CMK (cell line): Measurements from ENCODE around the gene TNNC2.
"Not testable (repeated sequence)": the region's sequence is repeated elsewhere in the genome, so short reads cannot be mapped to it uniquely, and the experiment has no call there.

ENCODE experiments used
- DNase-seq: peaks from one replicate; pipeline ENCODE4 v3.0.0-alpha.2; 2010; ENCODE audit warnings: low read depth

The TNNC2 gene

DNA sequence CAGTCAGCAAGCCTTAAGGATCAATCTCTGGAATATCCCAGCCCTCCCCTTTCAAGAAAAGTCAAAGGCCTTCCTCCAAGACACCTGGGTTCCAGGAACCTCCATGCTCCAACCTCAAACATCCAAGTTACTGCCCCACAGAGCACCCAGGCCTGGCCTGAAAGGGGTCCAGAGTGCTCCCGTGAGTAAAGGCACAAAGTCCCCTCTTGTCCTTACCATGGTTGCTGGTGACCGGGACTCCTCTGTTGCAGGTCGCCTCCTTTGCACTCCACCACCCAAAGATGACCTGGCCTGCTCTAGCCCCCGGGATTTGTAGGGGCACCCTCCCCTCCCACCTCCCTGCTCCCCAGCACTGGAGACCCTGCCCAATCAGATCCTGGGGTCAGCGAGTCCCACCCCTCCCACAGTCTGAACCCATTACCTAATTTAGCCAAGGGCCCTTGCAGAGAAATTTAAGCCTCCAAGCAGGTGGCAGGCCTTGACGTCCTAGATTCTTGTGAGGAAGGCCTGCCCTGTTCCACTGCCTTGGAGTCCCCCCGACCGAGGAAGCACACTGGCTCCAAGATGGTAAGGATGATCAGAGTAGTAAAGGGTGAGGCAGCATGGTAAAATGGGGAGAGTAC, at the start of gene TNNC2:
TNNC2 (minus strand) TSS at position 283 of the 623 bp plus-strand sequence; CDS start at position 219, 64 bp downstream.
- DNase-seq: no peak

DNA sequence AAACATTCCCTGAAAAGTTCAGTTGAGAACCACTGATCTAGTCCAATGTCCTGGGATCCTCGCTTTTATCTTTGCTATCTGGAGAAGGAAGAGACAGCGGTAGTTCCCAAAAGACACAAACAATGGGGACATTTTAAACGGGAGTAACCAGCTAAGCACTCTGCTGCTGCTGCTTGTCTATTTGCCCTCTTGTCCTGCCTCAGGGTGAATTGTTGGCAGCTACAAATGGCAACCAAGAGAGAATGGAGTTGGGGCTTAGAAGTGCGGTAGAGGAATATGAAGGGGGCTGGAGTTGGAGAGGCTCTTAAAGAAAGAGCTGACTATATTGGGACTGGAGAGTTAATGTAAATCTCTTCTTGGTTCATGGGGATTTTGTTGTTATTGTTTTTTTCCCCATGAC, 47.5 kb upstream of the TNNC2 start:
- no peak for DNase-seq

DNA sequence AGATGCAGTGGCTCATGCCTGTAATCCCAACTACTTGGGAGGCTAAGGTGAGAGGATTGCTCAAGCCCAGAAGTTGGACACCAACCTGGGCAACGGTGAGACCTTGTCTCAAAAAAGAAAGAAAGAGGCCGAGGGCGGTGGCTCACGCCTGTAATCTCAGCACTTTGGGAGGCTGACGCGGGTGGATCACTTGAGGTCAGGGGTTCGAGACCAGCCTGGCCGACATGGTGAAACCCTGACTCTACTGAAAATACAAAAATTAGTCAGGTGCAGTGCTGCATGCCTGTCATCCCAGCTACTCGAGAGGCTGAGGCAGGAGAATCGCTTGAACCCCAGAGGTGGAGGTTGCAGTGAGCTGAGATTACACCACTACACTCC, 47.0 kb upstream of the TNNC2 start:
- DNase-seq: not testable (repeated sequence)

DNA sequence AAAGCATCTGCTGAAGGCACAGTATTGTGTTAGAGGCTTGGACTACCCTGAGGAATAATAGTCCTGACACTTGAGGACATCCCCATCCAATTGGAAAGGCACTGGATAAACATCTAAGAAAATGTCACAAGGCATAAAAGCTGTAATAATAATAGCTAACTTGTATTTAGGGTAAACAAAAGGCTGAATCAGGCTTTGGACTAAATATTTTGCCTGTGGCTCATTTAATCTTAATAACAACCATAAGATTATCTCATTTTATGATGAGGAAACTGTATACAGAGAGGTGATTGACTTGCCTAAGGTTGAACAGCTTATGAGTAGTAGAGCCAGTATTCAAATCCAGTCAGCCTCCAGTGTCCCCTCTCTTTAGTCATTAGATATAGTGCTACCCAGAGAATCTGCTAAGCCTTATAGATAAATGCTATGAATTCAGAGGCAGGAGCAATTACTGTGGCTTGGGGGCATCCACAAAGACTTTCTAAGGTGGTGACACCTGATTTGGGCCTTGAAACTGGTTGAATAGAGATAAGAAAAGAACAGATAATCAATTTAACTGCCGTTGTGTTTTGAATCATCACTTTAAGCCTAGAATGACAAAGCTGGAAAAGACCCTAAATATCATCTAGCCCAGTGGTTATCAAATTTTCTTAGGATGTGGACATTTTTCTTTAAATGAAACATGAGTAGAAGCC, 46.4 kb upstream of the TNNC2 start:
- no peak for DNase-seq

DNA sequence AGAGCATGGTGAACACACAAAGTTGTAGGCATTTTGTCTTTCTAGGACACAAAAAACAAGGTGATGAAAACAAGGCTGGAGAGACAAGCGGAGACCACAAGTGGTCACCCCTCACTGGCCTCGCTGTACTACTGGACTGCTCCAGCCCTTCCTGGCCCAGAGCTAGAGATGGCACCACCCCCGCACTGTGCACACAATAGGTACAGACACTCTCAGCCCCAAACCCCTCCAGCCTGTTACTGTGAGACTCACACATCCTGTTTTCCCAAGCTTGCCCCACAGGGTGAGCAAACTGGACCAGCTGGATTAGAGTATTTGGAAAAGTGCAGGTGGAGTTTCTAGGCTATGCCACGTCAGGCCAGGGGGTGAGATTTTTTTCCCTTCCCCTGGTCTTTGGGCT, 45.5 kb upstream of the TNNC2 start:
- no peak for DNase-seq

DNA sequence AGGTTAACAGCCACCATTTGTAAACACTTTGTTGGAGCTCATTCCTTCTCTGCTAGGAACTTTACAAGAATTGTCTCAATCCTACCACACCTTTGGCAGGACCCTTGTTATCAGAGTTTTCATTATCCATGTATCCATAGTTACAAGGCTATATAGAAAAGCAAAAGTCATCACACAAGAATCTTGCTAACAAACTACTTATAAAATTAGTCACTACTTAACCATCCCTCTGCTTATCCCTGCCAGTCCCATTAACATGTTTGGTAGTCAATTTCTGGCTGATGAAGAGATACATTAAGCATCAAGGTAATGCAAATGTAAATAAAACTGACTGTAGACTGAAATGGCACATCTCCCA, 40.7 kb upstream of the TNNC2 start:
- DNase-seq: no peak

DNA sequence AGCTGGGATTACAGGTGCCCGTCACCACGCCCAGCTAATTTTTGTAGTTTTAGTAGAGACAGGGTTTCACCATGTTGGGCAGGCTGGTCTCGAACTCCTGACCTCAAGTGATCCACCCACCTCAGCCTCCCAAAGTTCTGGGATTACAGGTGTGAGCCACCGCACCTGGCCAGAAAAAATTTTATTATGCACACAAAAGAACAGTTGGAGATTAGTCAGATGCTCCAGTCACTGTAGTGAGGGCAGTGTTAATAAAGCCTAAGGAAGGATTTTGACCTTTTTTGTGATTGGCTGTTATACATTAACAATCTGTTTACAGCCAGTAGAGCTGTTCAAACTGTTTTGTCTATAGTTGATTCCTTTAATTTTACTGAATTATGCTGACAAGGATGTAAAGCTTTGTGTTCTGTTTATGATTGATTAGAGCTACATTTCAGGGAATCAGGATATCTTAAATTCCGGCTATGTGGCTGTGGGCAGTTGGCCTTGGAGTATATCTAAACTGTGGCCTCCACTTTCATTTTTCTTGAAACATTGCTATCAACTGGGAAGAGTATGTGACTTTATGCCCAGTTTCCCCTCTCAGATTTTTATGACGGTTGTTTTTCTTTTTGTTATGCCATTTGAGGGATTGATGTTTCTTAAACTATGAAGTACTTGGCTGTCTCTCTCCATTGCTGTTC, 40.2 kb upstream of the TNNC2 start:
- no peak for DNase-seq

DNA sequence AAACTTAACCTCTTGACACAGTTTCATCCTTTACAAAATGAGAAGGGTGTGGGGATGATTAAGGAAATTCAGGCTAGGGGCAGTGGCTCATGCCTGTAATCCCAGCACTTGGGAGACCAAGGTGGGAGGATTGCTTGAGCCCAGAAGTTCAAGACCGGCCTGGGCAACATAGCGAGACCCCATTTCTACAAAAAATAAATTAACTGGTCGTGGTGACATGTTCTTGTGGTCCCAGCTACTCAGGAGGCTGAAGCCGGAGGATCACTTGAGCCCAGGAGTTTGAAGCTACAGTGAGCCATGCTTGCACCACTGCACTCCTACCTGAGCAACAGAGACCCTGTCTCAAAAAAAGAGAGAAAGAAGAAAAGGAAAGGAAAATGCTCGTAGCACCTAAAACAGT, 39.3 kb upstream of the TNNC2 start:
- no peak for DNase-seq

DNA sequence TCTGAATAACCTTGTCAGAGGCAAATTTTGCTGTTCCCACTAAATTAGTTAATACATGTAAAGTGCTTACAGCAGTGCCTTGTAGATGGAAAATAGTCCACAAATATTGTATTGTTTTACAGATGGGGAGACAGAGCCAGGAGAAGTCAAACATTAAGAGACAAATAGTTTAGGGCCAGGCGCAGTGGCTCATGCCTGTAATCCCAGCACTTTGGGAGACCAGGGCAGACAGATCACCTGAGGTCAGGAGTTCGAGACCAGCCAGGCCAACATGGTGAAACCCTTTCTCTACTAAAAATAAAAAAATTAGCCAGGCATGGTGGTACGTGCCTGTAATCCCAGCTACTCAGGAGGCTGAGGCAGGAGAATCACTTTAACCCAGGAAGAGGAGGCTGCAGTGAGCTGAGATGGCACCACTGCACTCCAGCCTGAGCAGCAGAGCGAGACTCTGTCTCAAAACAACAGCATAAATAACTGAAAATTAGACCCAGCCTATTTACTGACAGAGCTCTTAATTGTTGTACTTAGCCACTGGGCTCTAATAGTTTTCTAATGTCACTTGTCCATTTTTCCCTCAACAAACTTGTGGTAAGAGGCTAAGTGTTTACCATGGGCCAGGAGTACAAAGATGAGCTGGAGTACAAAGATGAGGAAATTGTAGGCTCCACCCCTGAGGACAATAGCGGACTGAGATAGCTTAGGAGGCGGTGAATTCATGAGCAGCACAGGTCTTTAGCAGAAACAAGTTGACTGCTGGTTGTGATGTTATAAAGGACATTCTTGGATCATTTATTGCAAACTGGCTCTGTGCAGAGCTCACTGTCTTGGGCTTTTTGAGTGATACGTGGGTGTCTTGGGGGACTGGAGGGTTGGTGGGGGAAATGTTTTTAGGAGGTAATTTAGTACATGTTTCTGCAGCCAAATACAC, 36.7 kb upstream of the TNNC2 start:
- DNase-seq: no peak

DNA sequence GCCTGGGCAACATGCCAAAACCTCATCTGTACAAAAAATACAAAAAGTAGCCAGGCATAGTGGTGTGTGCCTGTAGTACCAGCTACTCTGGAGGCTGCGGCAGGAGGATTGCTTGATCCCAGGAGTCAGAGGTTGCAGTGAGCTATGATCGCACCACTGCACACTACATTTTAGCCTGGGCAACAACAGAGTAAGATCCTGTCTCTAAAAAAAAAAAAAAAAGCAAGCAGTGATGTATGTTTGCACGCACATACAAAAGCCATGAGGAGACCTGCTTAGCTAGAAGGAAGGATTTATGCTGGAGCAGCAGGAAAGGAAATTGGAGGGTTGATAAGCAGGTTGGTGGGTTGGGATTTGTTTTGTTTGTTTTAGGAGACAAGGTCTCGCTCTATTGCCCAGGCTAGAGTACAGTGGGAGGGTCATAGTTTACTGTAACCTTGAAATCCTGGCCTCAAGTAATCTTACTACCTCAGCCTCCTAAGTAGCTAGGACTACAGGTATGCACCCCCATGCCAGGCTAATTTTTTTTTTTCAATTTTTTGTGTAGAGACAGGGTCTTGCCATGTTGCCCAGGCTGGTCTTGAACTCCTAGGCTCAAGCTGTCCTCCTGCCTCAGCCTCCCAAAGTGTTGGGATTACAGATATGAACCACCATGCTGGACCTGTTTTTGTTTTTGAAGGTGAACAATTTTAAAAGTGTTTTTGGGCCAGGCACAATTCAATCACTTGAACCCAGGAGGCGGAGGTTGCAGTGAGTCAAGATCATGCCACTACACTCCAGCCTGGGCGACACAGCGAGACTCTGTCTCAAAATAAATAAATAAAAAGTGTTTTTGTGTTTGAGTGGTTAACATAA, 34.3 kb upstream of the TNNC2 start:
- no peak for DNase-seq

DNA sequence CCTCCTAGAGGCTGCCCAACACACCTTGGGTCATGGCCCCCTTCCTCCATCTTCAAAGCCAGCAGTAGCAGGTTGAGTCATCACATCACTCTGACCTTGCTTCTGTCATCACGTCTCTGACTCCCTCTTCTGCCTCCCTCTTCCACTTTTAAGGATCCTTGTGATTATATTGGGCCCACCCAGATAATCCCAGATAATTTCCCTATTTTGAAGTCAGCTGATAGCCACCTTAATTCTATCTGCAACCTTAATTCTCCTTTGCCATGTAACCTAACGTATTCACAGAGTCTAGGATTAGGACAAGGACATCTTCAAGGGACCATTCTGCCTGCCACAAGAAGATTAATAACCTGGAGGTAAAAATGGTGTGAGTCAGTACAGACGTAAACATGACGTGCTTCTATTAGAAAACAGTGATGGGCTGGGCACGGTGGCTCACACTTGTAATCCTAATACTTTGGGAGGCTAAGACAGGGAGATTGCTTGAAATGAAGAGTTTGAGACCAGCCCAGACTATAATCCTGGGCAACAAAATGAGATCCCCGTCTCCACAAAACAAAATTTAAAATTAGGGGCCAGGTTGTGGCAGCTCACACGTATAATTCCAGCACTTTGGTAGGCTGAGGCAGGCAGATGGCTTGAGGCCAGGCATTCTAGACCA, 33.6 kb upstream of the TNNC2 start:
- no peak for DNase-seq

DNA sequence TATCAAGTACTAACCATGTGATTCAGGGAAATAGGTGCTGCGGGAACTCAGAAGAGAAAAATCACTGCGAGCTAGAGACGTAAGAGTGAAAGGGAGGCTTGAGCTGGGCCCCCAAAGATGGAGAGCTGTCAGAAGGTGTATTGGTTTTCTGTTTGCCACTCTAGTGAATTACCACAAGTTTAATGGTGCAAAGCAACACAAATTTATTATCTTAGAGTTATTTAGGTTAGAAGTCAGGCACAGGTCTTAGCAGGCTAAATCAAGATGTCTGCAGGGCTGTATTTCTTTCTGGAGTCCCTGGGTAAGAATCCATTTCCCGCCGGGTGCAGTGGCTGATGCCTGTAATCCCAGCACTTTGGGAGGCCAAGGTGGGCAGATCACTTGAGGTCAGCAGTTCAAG, 32.8 kb upstream of the TNNC2 start:
- no peak for DNase-seq

DNA sequence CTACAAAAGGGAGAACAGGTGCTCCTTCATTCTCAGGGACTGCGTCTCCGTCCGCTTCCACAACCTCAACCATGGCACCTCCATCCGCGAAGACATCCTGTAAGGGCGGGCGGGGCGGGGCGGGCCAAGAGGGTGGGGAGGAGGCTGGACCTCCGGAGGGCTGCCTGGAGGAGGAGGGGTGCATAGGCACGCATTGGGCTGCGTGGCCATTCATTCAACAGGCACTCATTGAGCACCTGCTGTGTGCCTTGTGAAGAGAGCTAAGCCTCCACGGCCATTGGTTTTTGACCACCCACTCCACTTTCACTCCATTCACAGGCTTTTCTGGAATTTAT, 30.7 kb upstream of the TNNC2 start:
- no peak for DNase-seq

DNA sequence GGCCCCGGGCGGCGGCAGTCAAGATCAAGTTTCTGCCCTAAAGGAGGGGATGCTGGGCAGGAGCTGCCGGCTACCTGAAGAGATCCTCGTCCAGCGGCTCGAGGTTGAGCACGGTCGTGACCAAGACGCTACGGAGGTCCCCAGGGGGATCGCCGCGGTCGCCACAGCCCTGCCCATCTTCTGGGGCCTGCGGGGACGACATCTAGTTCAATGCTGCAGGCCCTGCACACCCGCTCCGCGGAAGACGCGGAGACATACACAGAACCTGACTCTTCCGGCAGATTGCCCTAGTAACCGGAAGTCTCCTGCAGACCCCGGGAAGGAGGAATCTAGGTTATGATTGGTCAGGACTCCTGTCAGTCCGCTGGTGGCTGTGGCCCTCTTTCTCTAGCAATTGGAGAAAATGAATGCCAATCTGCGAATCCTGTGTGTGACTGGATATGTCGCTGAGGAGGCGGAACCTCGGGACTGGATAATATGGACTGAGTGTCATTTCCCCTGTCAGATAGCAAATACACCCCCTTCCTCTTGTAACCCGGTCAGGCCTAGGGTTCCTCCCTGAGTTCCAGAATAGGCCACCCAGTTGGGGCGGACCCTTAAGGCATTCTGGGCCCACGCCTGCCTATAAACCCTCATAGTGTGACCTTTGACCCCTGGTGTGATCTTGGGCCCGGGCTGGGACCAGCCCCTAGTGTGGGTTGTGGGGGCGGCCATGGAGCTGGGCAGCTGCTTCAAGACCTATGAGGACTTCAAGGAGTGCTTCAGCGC, 30.2 kb upstream of the TNNC2 start, which contains the start of the genes ACOT8 and ZSWIM3:
ACOT8 (minus strand) TSS at position 279 of the 768 bp plus-strand sequence; CDS start at position 202, 77 bp downstream.
ZSWIM3 (plus strand) TSS at position 501 of the 768 bp plus-strand sequence; CDS start at position 713, 212 bp downstream.
- DNase-seq: peak; percentile 97

DNA sequence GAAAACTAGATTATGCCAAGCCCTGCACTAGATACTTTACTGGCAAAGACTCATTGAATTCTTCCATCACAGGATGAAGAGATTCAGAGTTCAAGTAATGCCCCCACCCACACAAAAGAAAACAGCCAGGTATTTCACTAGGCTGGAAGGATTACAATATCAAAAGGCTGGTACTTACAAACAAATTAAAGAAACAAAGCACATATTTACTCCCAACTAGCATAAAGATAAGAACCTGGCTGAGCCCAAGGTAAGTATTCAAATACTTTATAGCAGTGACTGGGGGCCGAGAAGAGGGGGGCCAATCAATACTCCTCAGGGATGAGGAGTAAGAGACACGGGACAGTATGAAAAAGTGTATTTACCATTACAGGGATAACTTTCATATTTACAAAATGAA, 26.4 kb upstream of the TNNC2 start:
- DNase-seq: no peak

DNA sequence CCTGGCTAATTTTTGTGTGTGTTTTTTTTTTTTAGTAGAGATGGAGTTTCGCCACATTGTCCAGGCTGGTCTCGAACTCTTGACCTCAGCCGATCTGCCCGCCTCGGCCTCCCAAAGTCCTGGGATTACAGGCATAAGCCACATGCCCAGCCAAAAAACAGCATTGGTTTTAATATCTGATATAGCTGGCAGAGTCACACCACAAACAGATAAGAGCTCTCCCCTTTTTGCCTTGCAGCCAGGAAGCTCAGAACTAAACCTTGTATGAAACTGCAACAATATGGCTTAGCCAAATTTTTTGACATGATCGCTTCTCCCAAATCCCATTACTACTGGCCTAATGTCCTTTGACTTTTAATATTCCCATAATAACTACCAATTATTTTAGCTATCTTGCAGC, 25.2 kb upstream of the TNNC2 start:
- DNase-seq: no peak

DNA sequence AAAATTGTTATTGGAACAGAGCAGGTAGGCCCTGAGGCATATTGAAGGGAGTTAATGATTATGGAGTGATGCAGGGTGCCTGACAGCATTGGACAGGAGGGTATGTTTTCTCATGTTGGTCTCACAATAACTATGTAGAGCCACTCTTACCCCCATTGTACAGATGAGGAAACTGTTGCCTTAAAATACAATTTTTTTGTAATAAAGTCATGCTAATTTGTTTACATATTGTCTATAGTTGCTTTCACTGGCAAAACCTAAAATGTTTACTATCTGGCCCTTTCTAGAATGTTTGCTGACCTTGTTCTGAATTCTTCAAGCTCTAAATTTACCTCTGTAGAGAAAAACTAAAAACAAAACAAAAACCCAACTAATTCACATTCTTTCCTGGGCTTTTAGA, 24.4 kb upstream of the TNNC2 start:
- no peak for DNase-seq

DNA sequence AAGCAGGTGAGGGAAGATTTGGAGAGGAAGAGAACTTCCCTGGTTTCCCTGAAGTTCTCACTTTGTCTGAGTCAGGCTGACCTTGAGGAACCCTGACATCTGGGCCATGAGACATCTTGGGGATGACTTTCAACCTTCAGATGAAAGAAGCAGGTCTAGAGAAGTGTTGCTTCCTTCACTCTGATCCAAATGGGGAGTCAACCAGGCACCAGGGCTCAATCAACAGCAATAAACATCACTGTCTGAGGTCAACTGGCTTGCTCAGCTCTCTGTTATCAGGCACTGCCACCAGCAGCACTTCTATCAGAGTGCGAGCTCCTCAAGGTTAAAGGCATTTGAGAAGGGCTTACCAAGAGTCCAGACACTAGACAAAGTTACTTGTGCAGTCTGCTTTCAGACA, 23.8 kb upstream of the TNNC2 start:
- DNase-seq: no peak

DNA sequence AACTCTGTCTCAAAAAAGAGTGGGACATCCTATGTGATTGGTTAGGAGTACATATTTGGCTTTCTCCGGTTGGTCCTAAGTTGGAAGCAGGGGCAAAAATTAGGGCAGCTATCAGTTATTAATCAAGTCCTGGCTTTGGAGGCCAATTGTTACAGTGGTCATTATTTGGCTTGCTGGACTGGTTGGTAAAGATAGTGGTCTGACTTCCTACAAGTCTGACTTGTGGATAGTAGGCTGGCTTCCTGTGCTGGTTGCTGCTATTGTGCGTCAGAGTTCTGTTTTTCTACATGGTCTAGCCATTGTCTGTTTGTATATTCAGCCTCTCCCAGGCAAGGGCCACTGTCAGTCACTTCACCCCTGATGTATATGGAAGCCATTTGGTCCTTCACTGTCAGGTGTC, 23.1 kb upstream of the TNNC2 start:
- no peak for DNase-seq

DNA sequence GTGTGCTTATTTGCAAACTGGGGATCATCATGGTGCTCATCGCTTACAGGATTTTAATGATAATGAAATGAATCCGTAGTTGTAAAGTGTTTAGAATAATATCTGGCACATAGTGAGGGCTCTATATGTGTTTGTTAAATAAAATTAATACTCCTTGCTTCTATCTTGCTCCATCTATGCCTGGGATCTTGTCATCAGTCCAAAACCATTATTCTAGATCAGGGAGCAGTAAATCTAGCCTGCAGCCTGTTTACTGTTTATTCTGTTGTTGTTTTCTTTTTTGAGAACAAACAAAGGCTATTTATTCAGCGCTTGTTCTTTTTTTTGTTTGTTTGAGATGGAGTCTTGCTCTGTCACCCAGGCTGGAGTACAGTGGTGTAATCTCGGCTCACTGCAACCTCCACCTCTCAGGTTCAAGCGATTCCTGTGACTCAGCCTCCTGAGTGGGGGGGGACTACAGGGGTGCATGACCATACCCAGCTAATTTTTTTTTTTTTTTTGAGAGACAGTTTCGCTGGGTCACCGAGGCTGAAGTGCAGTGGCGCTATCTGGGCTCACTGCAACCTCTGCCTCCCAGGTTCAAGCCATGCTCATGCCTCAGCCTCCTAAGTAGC, 22.0 kb upstream of the TNNC2 start:
- DNase-seq: no peak
